Nucleus accumbens (tissue), 56 donors: ENCODE data around the gene NECTIN1.

Experiments
- DNase-seq, 56 donors: peaks; one replicate each; lab custom pipeline; 2025; lab: John Stamatoyannopoulos, UW

NECTIN1 gene

DNA sequence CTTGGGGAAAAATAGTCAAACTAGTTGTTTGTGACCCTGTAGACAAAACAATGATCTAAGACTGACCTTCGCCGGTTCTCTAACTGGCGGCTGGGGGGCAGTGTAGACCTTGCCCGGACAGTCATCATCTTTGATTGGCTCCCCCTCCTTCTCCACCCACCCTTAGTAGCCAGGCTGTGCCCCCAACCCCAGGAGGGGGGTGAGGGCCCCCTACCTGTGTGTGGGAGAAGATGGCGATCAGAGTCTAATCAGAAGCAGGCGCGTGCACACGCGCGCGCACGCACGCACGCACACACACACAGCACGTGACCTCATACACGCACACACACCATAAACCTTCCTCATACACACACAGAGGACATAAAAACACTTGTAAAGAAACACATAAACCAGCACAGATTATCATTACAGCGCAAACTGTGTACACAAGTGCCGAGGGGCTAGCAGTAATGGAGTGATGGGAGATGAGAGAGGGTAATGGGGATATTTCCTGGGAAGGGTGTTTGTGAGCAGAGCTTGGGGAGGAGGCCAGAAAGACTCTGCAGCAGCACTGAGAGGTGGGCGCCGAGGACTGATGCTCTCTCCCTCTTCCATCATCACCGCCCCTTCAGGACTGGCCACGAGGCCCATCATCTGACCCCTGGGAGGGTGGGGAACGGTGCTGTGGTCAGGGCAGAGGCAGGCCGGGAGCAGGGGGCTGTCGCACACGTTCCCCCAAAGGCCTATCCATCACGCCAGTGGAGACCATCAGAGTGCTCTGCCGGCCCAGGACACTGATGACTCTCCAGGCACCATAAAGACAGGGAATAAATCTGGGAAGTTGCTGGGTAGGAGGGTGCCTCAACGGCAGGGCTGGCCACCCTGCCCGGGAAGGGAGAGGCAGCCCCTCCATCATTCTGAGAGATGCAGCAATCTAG is 12.2 kb downstream of the NECTIN1 start:
- DNase-seq, result peak in 1 of 56 donors; percentile 21

DNA sequence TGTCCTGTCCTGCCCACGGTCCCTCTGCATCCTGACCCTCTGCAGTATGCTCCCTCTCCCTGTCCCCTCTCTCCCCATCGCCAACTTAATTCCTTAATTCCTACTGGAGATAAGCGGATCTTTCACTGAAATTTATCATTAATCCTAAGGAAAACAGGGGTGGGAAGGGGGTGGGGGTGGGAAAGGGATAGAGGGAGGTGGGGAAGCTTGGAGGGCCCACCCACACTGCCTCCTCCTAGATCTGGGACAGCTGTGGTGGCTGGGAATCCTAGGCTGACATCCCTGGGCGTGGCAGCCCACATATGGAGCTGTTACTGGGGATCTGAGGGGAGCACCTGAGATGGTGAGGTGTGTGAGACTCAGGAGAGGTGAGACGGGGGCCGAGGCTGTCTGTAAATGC is 14.4 kb downstream of the NECTIN1 start:
- DNase-seq, result no peak

DNA sequence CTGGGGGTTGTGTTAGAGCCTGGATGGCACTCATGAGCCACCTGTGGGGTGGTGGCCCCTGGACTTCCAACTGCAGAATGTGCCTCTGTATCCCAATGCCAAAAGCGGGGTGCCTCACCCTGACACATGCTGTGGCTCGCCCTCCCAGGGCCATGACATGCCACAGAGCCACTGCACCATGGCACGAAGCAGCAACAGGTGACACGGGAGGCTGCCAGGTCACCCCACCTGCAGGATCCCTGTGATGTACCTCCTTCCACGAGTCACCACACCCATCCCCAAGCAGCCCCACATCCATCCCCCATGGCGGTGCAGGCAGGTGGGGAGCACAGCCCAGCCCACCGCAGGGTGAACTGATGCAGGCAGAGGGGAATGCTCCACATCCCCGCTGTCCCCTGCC is 14.8 kb downstream of the NECTIN1 start:
- DNase-seq, result no peak

- no peak for DNase-seq
These were observed 15.5 kb downstream of the NECTIN1 start for GRCh38 chr11:119713359-119714040.

DNA sequence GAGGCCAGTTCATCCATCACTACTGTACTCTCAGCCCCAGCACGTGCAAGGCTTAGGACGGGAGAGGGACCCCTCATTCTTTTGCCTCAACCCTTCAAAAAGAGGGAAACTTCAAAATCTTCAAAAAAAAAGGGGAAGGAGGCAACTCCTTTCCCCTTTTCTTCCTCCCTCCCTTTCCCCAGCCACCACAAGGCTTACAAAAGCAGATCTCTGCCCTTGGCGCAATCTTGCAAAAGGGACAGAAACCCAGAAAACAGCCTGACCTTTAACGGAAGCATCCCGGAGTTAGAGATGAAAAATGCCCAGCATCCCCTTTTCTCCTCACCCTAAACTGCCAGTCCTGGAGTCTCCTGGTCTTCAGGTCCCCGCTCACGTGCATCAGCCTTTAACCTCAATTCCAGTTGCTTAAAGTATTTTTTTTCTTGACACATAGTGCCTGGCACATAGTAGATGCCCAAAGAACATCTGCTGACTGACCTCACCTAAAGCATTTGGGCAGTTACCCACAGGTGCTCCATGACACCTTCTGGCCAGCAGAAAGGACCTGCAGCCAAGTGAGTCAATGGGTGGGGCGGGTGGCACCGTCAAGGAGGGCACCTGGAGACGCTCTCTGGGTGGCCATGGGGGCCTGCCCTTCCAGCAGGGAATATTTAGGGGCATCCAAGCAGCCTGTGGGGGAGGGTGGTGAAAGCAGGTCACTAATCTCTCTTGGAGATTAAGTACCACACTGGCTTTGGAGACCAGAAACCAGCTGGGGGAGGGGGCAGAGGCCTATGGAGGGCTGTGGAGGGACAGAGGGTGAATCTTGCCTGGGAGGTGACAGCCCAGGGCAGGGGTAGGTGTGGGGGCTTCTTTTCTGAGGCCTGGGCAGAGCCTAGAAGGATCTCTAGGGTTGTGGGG is 16.3 kb downstream of the NECTIN1 start:
- DNase-seq, result no peak

DNA sequence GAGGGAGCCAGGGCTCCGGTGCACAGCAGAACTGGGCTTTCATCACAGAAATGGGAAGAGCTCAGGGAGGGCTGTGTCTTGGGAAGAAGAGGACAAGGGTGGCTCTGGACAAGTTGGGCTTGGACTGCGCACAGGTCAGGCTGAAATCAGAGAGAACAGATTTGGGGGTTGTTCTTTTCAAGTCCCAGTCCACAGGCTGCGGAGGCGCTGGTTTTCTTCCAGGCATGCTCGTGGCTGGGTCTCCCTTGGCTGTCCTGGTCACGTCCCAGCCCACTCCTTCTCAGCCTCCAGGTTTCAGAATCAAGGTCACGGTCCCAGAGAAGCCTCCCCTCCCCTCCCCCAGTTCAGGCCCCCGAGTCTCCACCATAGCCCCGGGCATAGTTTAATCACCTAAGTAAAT is 17.0 kb downstream of the NECTIN1 start:
- no peak for DNase-seq

- no peak for DNase-seq
These were observed 17.5 kb downstream of the NECTIN1 start for GRCh38 chr11:119711476-119711875.

GRCh38 chr11:119710417-119710816 is 18.6 kb downstream of the NECTIN1 start:
- DNase-seq, result no peak

DNA sequence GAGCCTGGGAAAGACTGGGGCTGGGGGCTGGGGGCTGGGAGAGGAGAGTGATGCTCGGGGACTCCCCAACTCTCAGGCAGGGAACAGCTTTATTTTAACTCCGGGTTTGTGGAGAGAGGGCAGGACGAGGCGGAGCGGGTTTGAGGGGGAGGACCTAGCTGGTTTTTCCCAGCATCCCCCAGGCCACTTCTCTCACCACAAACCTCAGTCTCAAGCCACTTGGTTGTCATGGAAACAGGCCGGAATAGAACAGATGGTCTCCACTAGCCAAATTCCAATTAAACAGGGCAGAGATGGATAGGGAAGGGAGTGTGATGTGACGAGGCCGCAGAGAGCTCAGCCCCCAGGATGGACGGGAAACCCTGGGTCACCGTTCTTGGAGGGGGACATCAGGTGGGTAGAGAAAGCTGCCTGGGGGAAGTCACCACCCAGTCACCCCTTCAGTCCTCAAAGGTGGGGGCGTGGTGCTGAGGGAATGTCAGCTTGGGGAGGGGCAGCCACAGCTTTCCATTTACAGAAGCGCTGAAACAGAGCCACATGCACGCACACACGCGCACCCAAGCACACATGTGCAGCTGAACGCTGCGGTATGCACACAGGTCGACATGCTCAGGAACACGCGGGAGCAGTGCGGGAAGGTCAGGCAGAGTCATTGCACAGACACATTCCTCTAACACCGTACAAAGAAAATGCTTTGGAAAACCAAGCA is 19.2 kb downstream of the NECTIN1 start:
- DNase-seq, result peak in 14 of 56 donors; percentile 14 to 48 (median 26)

DNA sequence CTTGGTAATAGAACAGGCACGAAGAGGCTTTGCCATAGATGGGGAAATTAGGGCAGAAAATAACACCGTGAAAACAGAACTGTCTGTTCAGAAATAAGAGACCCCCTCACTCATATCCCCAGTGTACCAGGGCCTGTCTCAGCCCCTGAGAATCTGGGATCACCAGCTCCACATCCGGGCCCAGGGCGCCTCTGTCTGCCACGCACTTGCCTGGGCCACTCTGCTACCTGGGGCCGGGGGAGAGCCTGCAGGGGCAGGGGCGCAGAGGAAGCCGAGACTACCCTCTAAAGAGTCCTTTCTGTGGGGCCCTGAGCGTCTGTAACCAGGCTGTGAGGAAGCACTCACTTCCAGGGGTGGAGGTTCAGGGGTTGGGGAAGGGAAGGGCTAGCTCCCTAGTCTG is 19.8 kb downstream of the NECTIN1 start:
- DNase-seq, result no peak

GRCh38 chr11:119708384-119708783 is 20.6 kb downstream of the NECTIN1 start:
- no peak for DNase-seq

- DNase-seq, result no peak
These were observed 22.1 kb downstream of the NECTIN1 start for GRCh38 chr11:119706887-119707286.

GRCh38 chr11:119706029-119706428 is 23.0 kb downstream of the NECTIN1 start:
- no peak for DNase-seq

GRCh38 chr11:119705362-119705761 is 23.6 kb downstream of the NECTIN1 start:
- no peak for DNase-seq

- DNase-seq, result no peak
These were observed 24.2 kb downstream of the NECTIN1 start for GRCh38 chr11:119704849-119705248.

DNA sequence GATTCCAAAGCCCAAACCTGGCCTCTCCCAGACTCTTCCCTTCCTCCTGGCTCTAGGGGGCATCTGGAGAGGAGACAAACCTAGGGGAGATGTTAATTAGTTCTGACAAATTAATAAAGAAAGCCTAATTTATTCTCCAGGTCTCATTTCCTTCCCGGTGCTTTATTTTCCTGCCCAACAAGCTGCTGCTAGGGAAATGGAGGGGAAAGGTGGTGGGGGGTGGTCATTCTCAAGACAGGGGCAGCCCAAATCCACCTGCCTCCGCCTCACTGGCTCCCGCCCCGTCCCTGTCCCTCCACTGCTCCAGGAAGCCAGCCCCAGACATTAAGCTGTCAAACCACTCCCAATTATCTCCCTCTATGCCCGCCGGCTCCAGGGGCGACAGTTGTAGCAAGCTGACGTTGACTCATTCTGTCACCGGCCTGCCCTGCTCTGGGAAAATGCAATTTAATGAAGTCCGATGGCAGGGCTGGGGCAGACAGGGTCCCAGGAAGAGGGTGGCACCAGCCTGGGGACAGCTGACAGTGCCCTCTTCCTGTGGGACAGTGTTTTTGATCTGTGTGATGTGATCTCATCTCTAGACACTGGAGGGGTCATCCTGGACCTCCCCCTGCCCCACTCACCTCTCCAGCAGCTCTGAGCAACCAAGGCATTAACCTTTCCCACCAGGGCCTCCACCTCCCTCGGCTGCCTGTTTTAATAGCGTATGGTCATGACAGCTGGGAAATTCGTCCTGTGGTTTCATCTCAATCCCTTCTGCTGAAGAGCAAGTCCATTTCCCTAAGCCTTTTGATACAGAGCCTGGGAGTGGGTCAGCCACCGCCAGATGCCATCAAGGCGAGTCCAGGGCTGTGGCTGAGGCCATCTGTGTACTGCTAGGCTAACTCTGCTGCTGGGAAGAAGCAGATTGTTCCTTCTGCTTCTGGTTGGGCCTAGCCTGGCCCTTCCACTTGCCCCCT is 27.1 kb downstream of the NECTIN1 start:
- DNase-seq, result no peak

DNA sequence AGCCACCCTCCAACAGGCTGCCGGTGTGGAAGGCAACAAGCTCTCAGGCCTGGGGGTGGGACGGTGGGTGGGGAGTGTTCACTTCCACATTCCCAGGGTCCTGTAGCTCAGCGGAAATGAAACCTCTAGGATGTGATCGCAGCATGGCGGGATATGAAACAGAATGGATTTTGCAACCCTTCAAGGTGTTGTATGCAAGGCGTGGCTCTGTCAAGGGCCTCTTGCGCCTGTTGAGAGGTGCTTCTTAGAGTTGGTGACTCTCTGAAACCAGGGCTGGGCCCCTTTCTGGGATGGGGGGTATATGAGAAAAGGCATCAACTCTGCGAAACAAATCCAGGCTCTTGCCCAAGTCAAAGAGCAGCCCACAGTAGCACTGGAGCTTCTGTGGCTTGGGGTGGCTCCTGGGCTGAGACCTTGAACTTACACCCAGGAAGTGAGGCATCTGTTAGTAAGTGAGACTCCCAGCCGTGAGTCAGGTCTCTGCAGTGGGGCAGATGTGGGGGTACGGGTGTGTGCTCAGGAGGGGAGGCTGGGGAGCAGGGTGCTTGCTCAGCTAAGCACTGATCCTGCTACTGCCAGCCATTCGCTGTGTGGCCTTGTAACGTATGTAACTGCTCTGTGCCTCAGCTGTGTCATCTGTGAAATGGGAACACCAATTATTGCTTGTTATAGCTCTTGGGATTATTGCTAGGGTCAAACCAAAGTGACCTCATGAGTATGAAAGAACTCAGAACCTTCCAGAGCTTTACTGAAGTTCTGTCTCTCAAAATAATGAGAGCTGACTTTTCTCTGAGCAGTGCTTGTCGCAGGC is 28.3 kb downstream of the NECTIN1 start:
- DNase-seq, result no peak

GRCh38 chr11:119700030-119700429 is 29.0 kb downstream of the NECTIN1 start:
- DNase-seq, result no peak
